Mucosa of rectum (tissue), 2 donors: Measurements from ENCODE around the gene QRSL1.

Experiments
- H3K27ac ChIP-seq, 2 donors: one replicate each; pipeline ENCODE4 v1.7.0; 2013; ENCODE audit warnings: inconsistent platforms in 2 of 2, low read depth in 2 of 2, low read length in 2 of 2
- H3K27me3 ChIP-seq, 2 donors: one replicate each; pipeline ENCODE4 v1.7.0; 2013; ENCODE audit warnings: low read length in 2 of 2; ENCODE audit not compliant: control insufficient read depth in 2 of 2, insufficient read depth in 2 of 2
- H3K36me3 ChIP-seq, 2 donors: one replicate each; pipeline ENCODE4 v1.7.0; 2013; ENCODE audit warnings: low read length in 2 of 2; ENCODE audit not compliant: control insufficient read depth in 2 of 2, insufficient read depth in 2 of 2
- H3K4me1 ChIP-seq, 2 donors: one replicate each; pipeline ENCODE4 v1.7.0; 2013; ENCODE audit warnings: low read length in 2 of 2, mild to moderate bottlenecking in 1 of 2; ENCODE audit not compliant: control insufficient read depth in 2 of 2, insufficient read depth in 2 of 2
- H3K4me3 ChIP-seq, 2 donors: one replicate each; pipeline ENCODE4 v1.7.0; 2013; ENCODE audit warnings: low read length in 2 of 2
- H3K9ac ChIP-seq, 2 donors: one replicate each; pipeline ENCODE4 v1.7.0; 2013; ENCODE audit warnings: low read length in 2 of 2, low read depth in 1 of 2, mild to moderate bottlenecking in 1 of 2
- H3K9me3 ChIP-seq, 2 donors: one replicate each; pipeline ENCODE4 v1.7.0; 2013; ENCODE audit warnings: low read length in 2 of 2; ENCODE audit not compliant: control insufficient read depth in 2 of 2
- donor health status: healthy.
- donor health status: Normal muscosa, but diverticular disease.

Gene QRSL1

GRCh38 chr6:106671651-106672050, 42.3 kb downstream of the QRSL1 start:
- no peak overlapping the region for H3K27ac ChIP-seq
- no peak overlapping the region for H3K9ac ChIP-seq
- no peaks in the 10 kb centered on the region for H3K4me1 ChIP-seq
- H3K36me3 ChIP-seq, result peaks cover 0 to 2% of the 10 kb centered on the region in 2 donors
- H3K27me3 ChIP-seq, result no peaks in the 10 kb centered on the region
- no peaks in the 10 kb centered on the region for H3K9me3 ChIP-seq
- no peak overlapping the region for H3K4me3 ChIP-seq

- H3K4me1 ChIP-seq, result no peaks in the 10 kb centered on the region
- H3K9ac ChIP-seq, result no peak overlapping the region
- H3K36me3 ChIP-seq, result no peaks in the 10 kb centered on the region
- no peaks in the 10 kb centered on the region for H3K27me3 ChIP-seq
- H3K27ac ChIP-seq, result no peak overlapping the region
- H3K4me3 ChIP-seq, result no peak overlapping the region
- H3K9me3 ChIP-seq, result no peaks in the 10 kb centered on the region
Measured at GRCh38 chr6:106674541-106675229, 45.3 kb downstream of the QRSL1 start.

GRCh38 chr6:106677282-106677681, 47.9 kb downstream of the QRSL1 start:
- Histone ChIP-seq H3K9me3 (no peaks in the 10 kb centered on the region), H3K27me3 (no peaks in the 10 kb centered on the region), H3K4me3 (no peak overlapping the region), H3K27ac (peak overlapping the region in 1 of 2 donors; percentile 46), H3K36me3 (no peaks in the 10 kb centered on the region), H3K9ac (no peak overlapping the region), H3K4me1 (no peaks in the 10 kb centered on the region)

- Histone ChIP-seq H3K9me3 (no peaks in the 10 kb centered on the region), H3K27ac (no peak overlapping the region), H3K4me1 (peaks cover 2 to 3% of the 10 kb centered on the region in 2 donors), H3K27me3 (no peaks in the 10 kb centered on the region), H3K9ac (no peak overlapping the region), H3K4me3 (no peak overlapping the region), H3K36me3 (no peaks in the 10 kb centered on the region)
Measured at GRCh38 chr6:106684011-106684410, 54.6 kb downstream of the QRSL1 start.

- Histone ChIP-seq H3K27ac (no peak overlapping the region), H3K9ac (no peak overlapping the region), H3K4me1 (peaks cover 2 to 3% of the 10 kb centered on the region in 2 donors), H3K27me3 (no peaks in the 10 kb centered on the region), H3K36me3 (no peaks in the 10 kb centered on the region), H3K4me3 (no peak overlapping the region), H3K9me3 (no peaks in the 10 kb centered on the region)
Measured at GRCh38 chr6:106685833-106686232, 56.5 kb downstream of the QRSL1 start.

- Histone ChIP-seq H3K27ac (no peak overlapping the region), H3K4me3 (no peak overlapping the region), H3K27me3 (no peaks in the 10 kb centered on the region), H3K4me1 (peaks cover 9 to 15% of the 10 kb centered on the region in 2 donors), H3K36me3 (no peaks in the 10 kb centered on the region), H3K9me3 (no peaks in the 10 kb centered on the region), H3K9ac (no peak overlapping the region)
Measured at GRCh38 chr6:106688177-106688951, 59.0 kb downstream of the QRSL1 start.

- Histone ChIP-seq H3K4me3 (no peak overlapping the region), H3K9ac (peak overlapping the region in 1 of 2 donors; percentile 43), H3K36me3 (no peaks in the 10 kb centered on the region), H3K4me1 (peaks cover 9 to 15% of the 10 kb centered on the region in 2 donors), H3K27me3 (no peaks in the 10 kb centered on the region), H3K9me3 (no peaks in the 10 kb centered on the region), H3K27ac (peak overlapping the region in 1 of 2 donors; percentile 15)
Measured at GRCh38 chr6:106692112-106692818, 62.9 kb downstream of the QRSL1 start.

GRCh38 chr6:106692819-106693208, 63.4 kb downstream of the QRSL1 start:
- H3K9ac ChIP-seq, result no peak overlapping the region
- H3K4me1 ChIP-seq, result peaks cover 9 to 15% of the 10 kb centered on the region in 2 donors
- no peak overlapping the region for H3K4me3 ChIP-seq
- H3K36me3 ChIP-seq, result no peaks in the 10 kb centered on the region
- peak overlapping the region; percentile 24 to 54 for H3K27ac ChIP-seq
- H3K27me3 ChIP-seq, result no peaks in the 10 kb centered on the region
- no peaks in the 10 kb centered on the region for H3K9me3 ChIP-seq

GRCh38 chr6:106693418-106693817, 64.0 kb downstream of the QRSL1 start:
- Histone ChIP-seq H3K27ac (peak overlapping the region in 1 of 2 donors; percentile 54), H3K4me3 (no peak overlapping the region), H3K4me1 (peaks cover 9 to 15% of the 10 kb centered on the region in 2 donors), H3K9me3 (no peaks in the 10 kb centered on the region), H3K27me3 (no peaks in the 10 kb centered on the region), H3K36me3 (no peaks in the 10 kb centered on the region), H3K9ac (no peak overlapping the region)

GRCh38 chr6:106694343-106694742, 65.0 kb downstream of the QRSL1 start:
- Histone ChIP-seq H3K4me1 (peaks cover 7 to 12% of the 10 kb centered on the region in 2 donors), H3K36me3 (no peaks in the 10 kb centered on the region), H3K27ac (peak overlapping the region in 1 of 2 donors; percentile 3), H3K4me3 (no peak overlapping the region), H3K27me3 (no peaks in the 10 kb centered on the region), H3K9me3 (no peaks in the 10 kb centered on the region), H3K9ac (no peak overlapping the region)
